ENCODE data around the gene CPNE8. TPM values are rescaled to one million over a fixed set of nuclear protein-coding genes. Genes with fewer than 3 reads are reported as not detected.

CPNE8 gene
- total RNA-seq = 10 to 100 TPM; 11.7 to 33.3 TPM

DNA sequence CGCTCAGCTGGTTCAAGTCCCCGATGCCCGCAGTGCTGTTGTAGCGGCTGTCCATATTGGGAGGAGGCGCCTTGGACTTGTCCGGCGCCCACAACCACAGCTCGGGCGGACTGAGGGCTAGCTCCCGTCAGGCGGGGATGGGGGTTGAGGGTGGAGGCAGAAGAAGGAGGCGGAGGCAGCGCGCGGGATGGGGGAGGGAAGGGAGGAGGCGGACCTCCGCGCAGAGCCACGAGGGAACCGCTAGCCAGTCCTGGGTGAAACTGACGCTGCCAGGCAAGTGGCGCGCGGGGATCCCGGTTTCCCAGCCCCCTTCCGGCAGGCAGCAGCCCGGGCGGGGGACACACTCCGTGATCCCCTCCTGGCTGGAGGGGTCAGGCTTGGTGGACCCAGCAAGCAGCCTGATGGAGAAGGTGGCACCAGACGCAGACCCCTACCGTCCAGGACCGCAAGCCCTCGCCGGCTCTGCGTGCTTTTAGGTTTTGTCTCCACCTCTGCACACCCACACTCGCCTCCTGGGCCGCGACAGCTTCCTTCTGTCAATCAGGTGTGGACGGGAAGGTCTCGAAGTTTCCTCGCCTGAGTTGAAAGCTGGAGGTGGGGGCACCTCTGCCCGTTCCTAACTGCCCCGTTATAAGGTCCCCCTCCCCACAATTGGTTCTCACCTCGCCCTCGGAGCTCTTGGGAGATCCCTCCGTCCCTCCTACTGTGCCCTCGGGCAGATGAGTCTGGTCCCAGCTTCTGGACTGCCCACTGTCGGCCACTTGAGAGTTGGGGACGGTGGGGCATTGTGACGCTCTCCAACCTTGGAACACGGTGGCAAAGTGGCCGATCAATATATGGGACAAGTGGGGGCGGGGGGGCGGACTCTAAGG, at the start of gene CPNE8:
Gene CPNE8, minus strand, starts transcription at position 112 of the 872 bp plus-strand sequence. Its CDS starts 57 bp downstream, at position 55.
- H3K9me3 ChIP-seq = no peaks in the 10 kb centered on the region
- H3K27ac ChIP-seq = peak within 1 kb of the TSS; percentile 97
- H3K27me3 ChIP-seq = no peaks in the 10 kb centered on the region
- intact Hi-C loops (cut with DNase I) = loop anchor here (5.0 kb wide), 2 partner anchors 197 to 238 kb away; no protein-coding TSS in a partner anchor
- no peaks in the 10 kb centered on the region for H3K4me1 ChIP-seq
- H3K4me3 ChIP-seq = peak within 1 kb of the TSS; percentile 58
- peak within 1 kb of the TSS; percentile 78 to 98 for H3K9ac ChIP-seq (ENCODE audit: low read depth in 2 of 2, low read length in 2 of 2)
- peak; percentile 86 for DNase-seq
- no peak for TF ChIP-seq CTCF (IDR thresholded peaks at IDR 0.05)
- H3K36me3 ChIP-seq = no peaks in the 10 kb centered on the region

- Histone ChIP-seq H3K4me1 (peaks cover 3% of the 10 kb centered on the region), H3K9ac (ENCODE audit: low read depth in 2 of 2, low read length in 2 of 2) (no peak overlapping the region), H3K4me3 (no peak overlapping the region), H3K27me3 (no peaks in the 10 kb centered on the region), H3K27ac (no peak overlapping the region), H3K9me3 (no peaks in the 10 kb centered on the region), H3K36me3 (no peaks in the 10 kb centered on the region)
- TF ChIP-seq CTCF (IDR thresholded peaks at IDR 0.05) = no peak
- DNase-seq = no peak
- intact Hi-C loops (cut with DNase I) = no loop called here
Observed at GRCh38 chr12:38954238-38954873, 49.0 kb upstream of the CPNE8 start.

DNA sequence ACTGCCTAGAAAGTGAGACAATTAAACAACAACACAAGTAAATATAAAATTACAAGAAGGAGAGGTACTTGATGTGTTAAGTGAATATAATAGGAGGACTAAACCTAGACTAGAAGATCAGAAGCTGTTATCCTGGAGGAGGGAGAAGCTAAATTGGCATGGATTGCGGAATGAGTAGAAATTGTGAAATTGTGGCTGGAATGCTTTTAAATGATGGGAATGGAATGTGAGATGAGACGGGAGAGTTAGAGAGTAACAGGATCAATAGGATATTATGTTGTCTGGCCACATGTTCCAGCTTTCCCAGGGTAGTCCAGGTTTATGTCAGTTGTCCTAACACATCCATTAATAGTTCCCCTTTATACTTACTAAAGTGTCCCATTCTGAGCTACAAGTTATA, 44.0 kb upstream of the CPNE8 start:
- H3K9ac ChIP-seq (ENCODE audit: low read depth in 2 of 2, low read length in 2 of 2) = no peak overlapping the region
- no peaks in the 10 kb centered on the region for H3K36me3 ChIP-seq
- no peaks in the 10 kb centered on the region for H3K27me3 ChIP-seq
- H3K9me3 ChIP-seq = no peaks in the 10 kb centered on the region
- no peak for DNase-seq
- no peak overlapping the region for H3K27ac ChIP-seq
- no peak overlapping the region for H3K4me3 ChIP-seq
- intact Hi-C loops (cut with DNase I) = no loop called here
- H3K4me1 ChIP-seq = peaks cover 3% of the 10 kb centered on the region
- no peak for TF ChIP-seq CTCF (IDR thresholded peaks at IDR 0.05)

GRCh38 chr12:38934686-38935085, 29.3 kb upstream of the CPNE8 start:
- Histone ChIP-seq H3K27me3 (no peaks in the 10 kb centered on the region), H3K9ac (ENCODE audit: low read depth in 2 of 2, low read length in 2 of 2) (no peak overlapping the region), H3K4me1 (no peaks in the 10 kb centered on the region), H3K27ac (no peak overlapping the region), H3K4me3 (no peak overlapping the region), H3K9me3 (no peaks in the 10 kb centered on the region), H3K36me3 (no peaks in the 10 kb centered on the region)
- intact Hi-C loops (cut with DNase I) = no loop called here
- no peak for DNase-seq
- no peak for TF ChIP-seq CTCF (IDR thresholded peaks at IDR 0.05)

DNA sequence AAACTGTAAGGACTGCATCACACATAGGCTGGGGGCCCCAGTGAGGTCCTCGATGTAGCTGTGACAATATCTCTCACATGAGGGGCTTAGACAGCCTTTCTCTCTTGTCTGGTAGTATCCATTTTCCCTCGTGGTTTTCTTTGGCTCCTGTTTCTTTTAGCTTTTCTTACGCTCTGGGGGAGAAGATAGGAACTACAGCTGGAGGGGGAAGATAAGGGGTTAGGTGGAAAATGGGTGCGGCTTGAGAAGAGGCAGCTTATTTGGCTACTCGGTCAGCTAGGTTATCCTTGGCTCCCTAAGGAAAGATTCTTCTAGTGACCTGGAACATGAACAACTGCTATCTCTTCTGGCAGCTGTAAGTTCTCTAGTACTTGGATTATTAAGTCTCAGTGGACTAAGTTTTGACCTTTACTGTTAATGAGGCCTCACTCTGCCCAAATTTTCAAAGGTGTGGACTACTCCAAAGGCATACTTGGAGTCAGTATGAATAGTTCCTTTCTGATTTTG, 28.7 kb upstream of the CPNE8 start:
- no peak for DNase-seq
- Histone ChIP-seq H3K36me3 (no peaks in the 10 kb centered on the region), H3K27me3 (no peaks in the 10 kb centered on the region), H3K4me3 (no peak overlapping the region), H3K9me3 (no peaks in the 10 kb centered on the region), H3K9ac (ENCODE audit: low read depth in 2 of 2, low read length in 2 of 2) (no peak overlapping the region), H3K27ac (no peak overlapping the region), H3K4me1 (no peaks in the 10 kb centered on the region)
- intact Hi-C loops (cut with DNase I) = no loop called here
- no peak for TF ChIP-seq CTCF (IDR thresholded peaks at IDR 0.05)
